Parathyroid adenoma (tissue), 2 donors: Measurements from ENCODE around the gene ANGPTL3.
"Not testable (repeated sequence)": the region's sequence is repeated elsewhere in the genome, so short reads cannot be mapped to it uniquely, and the experiment has no call there.

Source experiments
- H2AFZ ChIP-seq: fragments of 300-600 bp; sonication (generic); one replicate; pipeline ENCODE4 v1.7.0; 2017; ENCODE audit warnings: antibody characterized with exemption, mild to moderate bottlenecking
- H3K27ac ChIP-seq: fragments of 300-600 bp; sonication (generic); one replicate; pipeline ENCODE4 v1.7.0; 2017
- H3K27me3 ChIP-seq: fragments of 300-600 bp; sonication (generic); one replicate; pipeline ENCODE4 v1.7.0; 2017; ENCODE audit warnings: low read length; ENCODE audit not compliant: control insufficient read depth, insufficient read depth
- H3K36me3 ChIP-seq: fragments of 300-600 bp; sonication (generic); one replicate; pipeline ENCODE4 v1.7.0; 2017; ENCODE audit warnings: low read length; ENCODE audit not compliant: control insufficient read depth, insufficient read depth
- H3K4me1 ChIP-seq: fragments of 300-600 bp; sonication (generic); one replicate; pipeline ENCODE4 v1.7.0; 2017; ENCODE audit warnings: control low read depth
- H3K4me2 ChIP-seq: fragments of 300-600 bp; sonication (generic); one replicate; pipeline ENCODE4 v1.7.0; 2017; ENCODE audit warnings: low read length
- H3K4me3 ChIP-seq: fragments of 300-600 bp; sonication (generic); one replicate; pipeline ENCODE4 v1.7.0; 2017; ENCODE audit warnings: low read depth, low read length
- H3K79me2 ChIP-seq: fragments of 300-600 bp; sonication (generic); one replicate; pipeline ENCODE4 v1.7.0; 2017; ENCODE audit warnings: control low read depth
- H3K9ac ChIP-seq: fragments of 300-600 bp; sonication (generic); one replicate; pipeline ENCODE4 v1.7.0; 2017; ENCODE audit warnings: mild to moderate bottlenecking
- H3K9me3 ChIP-seq: fragments of 300-600 bp; sonication (generic); one replicate; pipeline ENCODE4 v1.7.0; 2017; ENCODE audit warnings: low read length; ENCODE audit not compliant: control insufficient read depth
- CTCF ChIP-seq: fragments of 300-600 bp; sonication (generic); IDR thresholded peaks from one replicate; pipeline ENCODE4 v1.7.0; 2017; ENCODE audit warnings: antibody characterized with exemption, mild to moderate bottlenecking
- donor health status: primary hyperparathyroidism.

Gene ANGPTL3

GRCh38 chr1:62601457-62601856 is 4.1 kb downstream of the ANGPTL3 start:
- H3K4me2 ChIP-seq: no peak overlapping the region
- no peak overlapping the region for H2AFZ ChIP-seq
- H3K9ac ChIP-seq: no peak overlapping the region
- no peak overlapping the region for H3K27ac ChIP-seq
- no peaks in the 10 kb centered on the region for H3K27me3 ChIP-seq
- H3K36me3 ChIP-seq: no peaks in the 10 kb centered on the region
- H3K4me1 ChIP-seq: no peaks in the 10 kb centered on the region
- H3K4me3 ChIP-seq: no peak overlapping the region
- H3K79me2 ChIP-seq: no peaks in the 10 kb centered on the region
- no peak for TF ChIP-seq CTCF
- H3K9me3 ChIP-seq: no peaks in the 10 kb centered on the region

- no peaks in the 10 kb centered on the region for H3K27me3 ChIP-seq
- no peak overlapping the region for H2AFZ ChIP-seq
- no peak for TF ChIP-seq CTCF
- no peaks in the 10 kb centered on the region for H3K36me3 ChIP-seq
- H3K9me3 ChIP-seq: no peaks in the 10 kb centered on the region
- no peak overlapping the region for H3K9ac ChIP-seq
- no peaks in the 10 kb centered on the region for H3K4me1 ChIP-seq
- H3K27ac ChIP-seq: no peak overlapping the region
- H3K4me2 ChIP-seq: no peak overlapping the region
- no peak overlapping the region for H3K4me3 ChIP-seq
- no peaks in the 10 kb centered on the region for H3K79me2 ChIP-seq
Measured at GRCh38 chr1:62608905-62609304, 11.6 kb downstream of the ANGPTL3 start.

- H3K27ac ChIP-seq, H3K79me2 ChIP-seq, H3K9ac ChIP-seq, H3K36me3 ChIP-seq, H3K4me1 ChIP-seq, H3K4me2 ChIP-seq, H2AFZ ChIP-seq, H3K4me3 ChIP-seq, H3K27me3 ChIP-seq, H3K9me3 ChIP-seq: not testable (repeated sequence)
Measured at GRCh38 chr1:62610588-62610987, 13.3 kb downstream of the ANGPTL3 start.

GRCh38 chr1:62612770-62613169 is 15.4 kb downstream of the ANGPTL3 start:
- Histone ChIP-seq H3K9ac (no peak overlapping the region), H3K4me3 (no peak overlapping the region), H2AFZ (no peak overlapping the region), H3K4me1 (no peaks in the 10 kb centered on the region), H3K9me3 (no peaks in the 10 kb centered on the region), H3K4me2 (no peak overlapping the region), H3K79me2 (no peaks in the 10 kb centered on the region), H3K27ac (no peak overlapping the region), H3K27me3 (no peaks in the 10 kb centered on the region), H3K36me3 (no peaks in the 10 kb centered on the region)
- no peak for TF ChIP-seq CTCF

GRCh38 chr1:62613325-62613727 is 16.0 kb downstream of the ANGPTL3 start:
- no peak overlapping the region for H3K27ac ChIP-seq
- no peak for TF ChIP-seq CTCF
- H3K9ac ChIP-seq: no peak overlapping the region
- H3K36me3 ChIP-seq: no peaks in the 10 kb centered on the region
- no peaks in the 10 kb centered on the region for H3K4me1 ChIP-seq
- H3K4me2 ChIP-seq: no peak overlapping the region
- no peak overlapping the region for H3K4me3 ChIP-seq
- no peak overlapping the region for H2AFZ ChIP-seq
- H3K9me3 ChIP-seq: no peaks in the 10 kb centered on the region
- H3K27me3 ChIP-seq: no peaks in the 10 kb centered on the region
- H3K79me2 ChIP-seq: no peaks in the 10 kb centered on the region
